Stimulated activated CD4-positive, alpha-beta T cell treated with anti-CD3 and anti-CD28 coated beads, Interleukin-15, amount 100 ng/mL, for 24 hours (primary cell): ENCODE results near the gene COASY.

Experiments used
- DNase-seq: peaks from one replicate; pipeline ENCODE4 v3.0.0-alpha.2; 2020

The COASY gene

DNA sequence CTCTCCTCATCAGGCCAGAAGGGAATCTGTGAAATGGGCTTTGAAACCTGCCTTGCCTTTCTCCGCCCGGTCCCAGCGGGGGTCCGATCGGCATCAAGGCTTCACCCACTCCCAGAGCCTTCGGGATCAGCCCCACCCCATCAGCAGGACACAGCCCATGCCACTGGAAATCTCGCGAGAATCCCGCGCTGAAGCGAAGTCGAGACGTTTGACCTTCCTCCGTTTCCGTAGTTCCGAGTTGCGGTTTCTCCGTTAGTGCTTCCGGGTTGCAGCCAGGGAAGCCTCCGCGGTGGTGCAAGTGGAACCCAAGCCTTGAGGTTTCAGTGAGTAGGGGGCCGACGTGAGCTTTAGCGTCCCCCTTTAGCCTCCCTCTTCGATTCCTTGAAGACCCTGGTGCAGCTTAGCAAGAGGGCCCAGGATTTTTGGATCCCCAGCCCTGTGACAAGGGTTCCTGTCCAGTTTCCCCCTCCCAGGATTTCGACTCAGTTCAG lies at the start of gene COASY:
TSS of gene COASY (plus strand) at position 252 of the 491 bp plus-strand sequence. CDS start 475 bp downstream, outside the sequence.
- peak; percentile 97 for DNase-seq

DNA sequence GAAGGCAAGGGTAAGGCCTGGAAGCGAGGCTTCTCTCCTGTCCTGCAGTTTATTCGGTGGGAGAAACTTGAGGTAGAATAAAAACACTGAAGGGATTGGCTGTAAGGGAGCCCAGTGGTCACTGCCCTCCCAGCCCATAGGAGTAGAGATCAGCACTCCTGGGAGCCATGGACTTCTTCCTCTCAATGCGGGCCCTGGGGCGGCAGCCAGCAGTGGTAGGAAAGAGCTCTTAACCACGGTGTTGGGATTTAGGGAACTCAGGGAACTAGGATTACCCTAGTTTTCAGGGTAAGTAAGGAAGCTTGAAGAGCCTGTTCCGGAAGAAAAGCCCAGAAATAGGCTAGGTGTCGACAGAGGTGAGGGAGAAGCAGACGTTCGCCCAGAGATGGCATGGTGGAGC lies 49.7 kb upstream of the COASY start:
- no peak for DNase-seq

DNA sequence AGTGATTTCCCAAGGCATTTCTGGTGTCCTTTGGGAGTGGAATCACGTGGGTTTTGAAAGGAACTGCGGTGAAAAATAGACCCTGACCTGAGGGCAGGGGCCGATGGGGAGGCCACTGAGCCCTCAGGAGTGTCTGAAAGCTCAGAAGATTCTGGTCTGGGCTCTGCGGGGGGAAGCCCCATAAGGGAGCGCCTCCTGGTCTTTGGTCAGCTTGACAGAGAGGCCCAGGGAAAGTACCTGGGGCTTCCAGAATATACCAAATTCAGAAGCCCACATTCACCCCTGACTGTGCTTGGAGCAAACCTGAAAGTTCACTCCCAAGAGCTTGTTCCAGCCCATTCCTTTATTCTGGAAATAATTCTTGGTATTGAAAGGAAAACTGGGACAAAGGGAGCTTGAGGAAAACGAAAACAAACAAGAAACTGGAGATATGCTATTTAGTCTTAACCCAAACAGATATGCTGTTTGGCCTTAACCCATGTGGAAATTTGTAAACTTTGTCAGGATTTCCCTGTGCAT lies 49.2 kb upstream of the COASY start:
- no peak for DNase-seq

DNA sequence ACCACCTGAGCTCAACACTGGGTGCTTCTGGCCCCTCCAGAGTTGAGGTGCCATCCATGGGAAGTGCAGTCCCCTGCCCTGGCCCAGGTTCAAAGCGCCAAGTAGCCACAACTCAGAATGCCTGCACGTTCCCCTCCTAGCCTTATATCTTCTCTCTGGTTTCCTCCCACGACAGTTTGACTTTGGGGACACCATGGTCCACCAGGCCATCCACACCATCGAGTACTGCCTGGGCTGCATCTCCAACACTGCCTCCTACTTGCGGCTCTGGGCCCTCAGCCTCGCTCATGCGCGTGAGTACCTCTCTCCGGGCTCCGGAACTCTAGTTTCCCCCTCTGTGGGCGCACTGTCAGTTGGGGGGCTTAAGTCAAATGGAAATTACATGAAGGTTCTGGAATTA lies 48.3 kb upstream of the COASY start:
- DNase-seq, result no peak

DNA sequence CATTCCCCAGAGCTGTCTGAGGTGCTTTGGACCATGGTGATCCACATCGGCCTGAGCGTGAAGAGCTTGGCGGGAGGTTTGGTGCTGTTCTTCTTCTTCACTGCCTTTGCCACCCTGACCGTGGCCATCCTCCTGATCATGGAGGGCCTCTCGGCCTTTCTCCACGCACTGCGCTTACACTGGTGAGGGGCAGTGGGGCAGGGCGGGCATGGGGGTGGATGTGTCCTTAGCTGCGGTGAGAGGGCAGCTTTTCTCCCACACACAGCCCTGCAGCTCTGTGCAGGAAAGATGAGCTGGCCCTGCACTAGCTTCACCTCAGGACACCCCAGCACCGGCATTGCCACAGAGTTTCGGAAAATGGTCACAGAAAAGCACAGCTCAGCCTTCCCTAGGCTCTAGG lies 47.7 kb upstream of the COASY start:
- DNase-seq, result no peak

DNA sequence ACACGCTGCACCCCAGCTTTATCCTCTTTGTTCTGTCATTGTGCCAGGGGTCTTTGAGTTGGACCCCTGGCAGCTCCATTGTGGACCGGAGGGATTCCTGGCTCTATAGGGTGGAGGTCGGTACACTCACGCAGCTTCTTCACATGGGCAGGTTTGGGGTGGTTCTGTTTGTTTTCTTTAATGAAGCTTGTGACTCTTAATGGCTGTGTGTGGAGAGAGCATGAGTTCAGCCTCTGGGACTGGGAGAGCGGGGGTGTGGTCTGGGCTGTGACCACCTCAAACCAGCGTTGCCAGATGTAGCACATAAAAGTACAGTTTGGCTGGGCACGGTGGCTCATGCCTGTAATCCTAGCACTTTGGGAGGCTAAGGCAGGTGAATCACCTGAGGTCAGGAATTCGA lies 47.1 kb upstream of the COASY start:
- DNase-seq, result no peak

DNA sequence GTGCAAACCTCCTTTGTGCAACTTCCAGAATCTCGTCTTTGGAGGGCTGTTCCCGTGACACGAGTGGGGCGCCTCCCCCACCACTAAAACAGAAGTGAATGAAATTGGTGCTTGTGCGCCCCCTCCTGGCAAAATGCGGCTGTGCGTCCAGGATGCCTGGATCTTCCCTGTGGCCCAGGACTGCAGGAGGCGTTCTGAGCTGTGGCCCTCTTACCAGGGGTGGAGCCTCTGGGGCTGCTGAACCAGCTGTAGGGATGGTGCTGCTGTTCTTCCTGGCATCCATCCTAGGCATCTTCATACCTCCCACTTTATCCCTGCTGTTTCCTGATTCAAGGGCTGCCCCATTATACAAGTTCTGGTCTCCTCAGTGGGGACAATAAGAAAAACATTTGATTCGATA lies 44.4 kb upstream of the COASY start:
- peak; percentile 86 for DNase-seq

DNA sequence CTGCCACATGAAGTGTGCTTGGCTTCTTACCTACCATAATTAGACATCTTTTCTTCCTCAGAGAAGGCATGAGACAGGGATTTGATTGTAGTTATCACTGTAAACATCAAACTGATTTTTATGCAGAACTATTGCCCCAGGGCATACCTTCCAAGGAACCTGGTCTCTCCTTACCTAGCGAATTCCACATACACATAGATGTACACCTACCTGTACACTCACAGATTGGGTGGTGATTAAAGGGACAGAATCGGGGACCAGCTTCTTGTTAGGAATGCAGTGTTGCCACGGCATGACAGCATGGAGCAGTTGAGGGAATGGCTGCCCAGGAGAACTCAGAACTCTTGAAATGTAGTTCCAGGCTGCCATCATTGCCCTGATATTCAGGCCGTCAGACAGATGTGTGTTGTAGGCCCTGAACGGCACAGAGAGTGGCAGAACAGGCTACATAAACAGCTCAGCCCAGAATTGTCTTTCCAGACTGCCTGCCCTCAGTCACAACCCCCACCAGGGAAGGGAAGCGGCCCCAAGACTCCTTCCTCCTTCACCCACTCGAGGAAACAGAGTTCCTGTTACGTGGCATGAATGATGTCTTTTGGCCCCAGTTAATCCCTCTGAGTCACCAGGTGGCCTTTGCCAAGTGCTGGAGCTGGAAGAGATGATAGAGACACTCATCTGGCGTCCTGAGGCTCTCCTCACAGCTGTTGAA lies 43.7 kb upstream of the COASY start:
- no peak for DNase-seq

DNA sequence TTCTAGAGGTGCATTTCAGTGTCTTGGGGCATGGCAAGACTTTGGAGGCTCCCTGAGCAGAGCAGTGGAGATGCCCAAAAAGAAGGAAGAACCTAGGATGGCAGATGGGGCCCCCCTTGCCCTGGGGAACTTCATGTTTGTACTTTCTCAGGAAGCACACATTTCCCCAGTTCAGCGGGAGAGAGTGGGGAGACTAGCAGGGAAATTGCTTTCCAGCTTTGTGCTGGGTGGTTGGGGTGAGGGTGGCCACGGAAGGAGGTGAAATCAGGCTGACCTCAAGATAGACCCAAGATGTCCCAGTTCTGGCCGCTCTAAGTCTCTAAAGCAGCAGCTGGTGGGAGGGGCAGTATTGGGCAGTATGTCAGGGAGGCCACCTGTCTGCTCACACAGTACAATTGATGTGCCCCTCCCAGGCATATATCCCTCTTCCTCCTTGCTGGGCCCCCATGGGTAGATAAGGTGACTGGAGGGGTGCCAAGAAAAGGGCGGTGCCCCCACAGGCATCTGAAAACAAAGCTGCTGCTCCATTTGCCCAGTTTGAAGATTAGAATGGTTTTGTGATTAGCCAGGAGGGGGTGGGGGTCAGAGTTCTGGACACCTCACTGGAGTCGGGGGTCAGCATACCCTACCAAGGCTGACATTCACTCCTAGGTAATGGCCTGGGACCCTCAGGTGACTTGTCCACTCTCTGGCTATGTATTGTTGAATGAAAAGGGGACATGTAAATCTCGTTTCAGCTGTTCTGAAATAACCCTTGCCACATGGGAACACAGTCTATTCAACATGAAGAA lies 43.0 kb upstream of the COASY start:
- DNase-seq, result no peak

DNA sequence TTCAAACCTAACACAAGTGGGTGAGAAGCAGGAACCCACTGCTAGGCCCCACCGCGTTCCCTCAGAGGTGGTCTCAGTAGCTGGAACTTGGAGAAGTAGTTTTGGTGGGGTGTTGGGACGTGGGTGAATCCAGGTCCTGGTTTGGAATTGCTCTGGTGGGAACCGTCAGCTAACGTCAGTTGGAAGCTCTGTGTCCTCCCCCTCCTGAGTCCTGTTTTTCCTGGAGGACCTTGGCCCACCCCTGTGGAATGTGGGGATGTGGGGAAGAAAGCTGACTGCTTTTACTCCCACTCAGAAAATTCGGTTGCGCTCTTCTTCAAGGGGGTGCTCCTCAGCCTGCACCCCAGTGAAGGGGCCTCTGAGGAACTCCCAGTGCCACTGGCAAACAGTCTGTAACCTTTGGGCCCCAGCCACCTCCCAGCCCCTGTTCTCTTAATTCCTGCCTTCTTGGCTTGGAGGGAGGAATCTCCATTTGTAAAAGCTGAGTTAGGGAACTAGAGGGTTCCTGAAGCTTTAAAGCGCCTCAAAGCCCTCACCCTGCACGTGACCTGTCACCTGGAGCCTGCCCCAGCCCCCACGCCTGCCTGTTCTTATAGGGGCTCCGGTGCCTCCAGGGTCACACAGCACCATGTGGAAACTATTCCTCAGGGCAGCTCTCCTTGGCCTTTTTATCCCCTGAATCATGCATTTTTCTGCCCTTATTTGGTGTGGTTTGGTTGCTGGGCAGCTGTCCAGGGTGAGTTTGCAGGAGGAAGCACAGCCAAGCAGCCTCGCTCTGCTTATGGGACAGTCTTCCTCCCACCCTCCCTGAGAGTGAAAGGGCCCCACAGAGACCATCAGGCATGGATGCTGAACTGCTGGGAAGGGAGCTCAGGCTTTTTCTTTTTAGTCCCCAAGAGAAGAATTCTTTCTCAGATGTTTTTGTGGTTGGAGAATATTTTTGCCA lies 42.1 kb upstream of the COASY start:
- DNase-seq, result no peak

DNA sequence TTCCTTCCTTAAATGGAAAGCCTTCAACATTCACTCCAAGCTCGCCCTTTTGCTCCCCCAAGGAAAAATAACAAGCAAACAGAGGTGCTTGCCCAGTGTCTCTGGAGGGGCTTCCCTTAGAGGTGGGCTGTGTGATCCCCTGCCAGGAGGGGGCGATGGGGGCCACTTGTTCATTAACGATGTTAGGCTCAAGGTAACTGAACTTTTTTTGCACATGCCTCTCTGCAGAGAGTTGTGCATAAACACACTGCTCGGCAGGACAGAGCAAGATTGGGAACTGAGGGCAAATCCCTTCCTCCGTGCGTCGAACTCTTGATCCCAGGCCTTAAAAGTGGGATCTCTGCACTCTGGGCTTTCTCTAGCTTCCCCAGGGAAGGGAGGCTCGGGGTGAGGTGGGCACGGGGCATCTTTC lies 41.4 kb upstream of the COASY start:
- peak; percentile 39 for DNase-seq

DNA sequence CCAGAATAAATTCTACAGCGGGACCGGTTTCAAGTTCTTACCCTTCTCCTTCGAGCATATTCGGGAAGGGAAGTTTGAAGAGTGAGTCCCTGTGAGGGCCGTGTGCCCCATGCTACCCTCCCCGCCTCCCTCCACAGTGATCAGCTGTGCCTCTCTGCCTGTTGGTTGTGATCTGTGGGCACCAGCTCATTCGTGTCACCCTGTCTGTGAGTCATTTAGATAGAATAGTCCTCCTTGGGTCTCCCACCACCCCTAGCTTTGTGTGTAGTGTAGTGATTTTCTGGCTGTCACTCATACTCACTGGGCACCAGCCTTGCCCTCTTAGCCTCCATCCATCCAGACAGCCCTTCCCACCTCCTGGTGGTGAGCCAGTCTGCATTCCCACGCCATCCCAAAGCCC lies 40.9 kb upstream of the COASY start:
- DNase-seq, result no peak

DNA sequence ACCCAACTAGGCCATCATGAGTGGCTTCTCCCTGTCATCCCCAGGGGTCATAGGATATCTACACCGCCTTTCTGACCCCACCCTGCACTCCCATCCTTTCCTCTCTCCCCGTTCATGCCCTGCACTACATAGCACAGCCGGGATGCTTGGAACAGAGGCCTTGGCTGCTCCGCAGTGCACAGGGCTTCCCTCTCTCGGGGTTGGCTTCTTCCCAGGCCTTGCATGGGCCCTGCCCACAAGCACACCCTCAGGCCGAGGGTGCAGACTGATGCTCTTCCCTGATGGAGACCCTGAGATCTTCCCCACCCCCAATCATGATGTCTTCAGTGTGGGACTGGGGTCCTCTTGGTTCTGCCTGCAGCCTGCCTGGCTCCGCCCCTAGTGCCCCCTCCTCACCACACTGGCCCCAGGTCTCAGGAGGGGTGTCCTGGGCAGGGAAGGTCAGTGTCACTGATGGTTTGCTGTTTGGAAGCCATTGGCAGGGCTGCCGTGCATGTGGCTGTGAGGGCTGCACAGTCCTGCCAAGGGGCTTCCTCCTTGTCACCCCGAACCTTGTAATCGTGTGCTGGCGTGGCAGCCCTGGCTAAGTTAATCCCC lies 40.2 kb upstream of the COASY start:
- DNase-seq, result no peak

DNA sequence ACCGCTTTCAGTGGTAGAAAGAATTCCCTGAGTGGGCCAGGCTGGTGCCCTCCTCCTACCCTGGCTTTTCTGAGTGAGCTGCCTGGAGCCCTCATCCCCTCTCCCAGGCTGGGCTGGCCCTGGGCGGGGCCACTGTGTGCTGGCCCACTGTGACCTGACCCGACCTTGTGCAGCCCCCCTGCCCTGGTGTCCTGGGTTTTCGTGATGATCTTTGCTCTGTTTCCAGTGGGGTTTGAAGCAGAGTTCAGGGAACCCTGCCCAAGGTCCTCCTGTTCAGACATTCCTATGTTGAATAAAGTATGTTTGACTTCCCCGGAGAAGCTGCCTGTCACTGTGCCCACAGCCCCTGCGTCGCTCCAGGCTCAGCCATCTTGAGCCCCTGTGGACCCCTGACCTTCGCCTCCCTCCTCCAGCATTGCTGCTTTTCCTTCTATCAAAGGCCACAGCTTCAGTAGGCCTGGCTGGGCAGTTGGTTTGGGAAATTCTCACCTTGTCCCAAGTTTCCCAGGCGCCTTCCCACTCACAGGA lies 39.6 kb upstream of the COASY start:
- no peak for DNase-seq

DNA sequence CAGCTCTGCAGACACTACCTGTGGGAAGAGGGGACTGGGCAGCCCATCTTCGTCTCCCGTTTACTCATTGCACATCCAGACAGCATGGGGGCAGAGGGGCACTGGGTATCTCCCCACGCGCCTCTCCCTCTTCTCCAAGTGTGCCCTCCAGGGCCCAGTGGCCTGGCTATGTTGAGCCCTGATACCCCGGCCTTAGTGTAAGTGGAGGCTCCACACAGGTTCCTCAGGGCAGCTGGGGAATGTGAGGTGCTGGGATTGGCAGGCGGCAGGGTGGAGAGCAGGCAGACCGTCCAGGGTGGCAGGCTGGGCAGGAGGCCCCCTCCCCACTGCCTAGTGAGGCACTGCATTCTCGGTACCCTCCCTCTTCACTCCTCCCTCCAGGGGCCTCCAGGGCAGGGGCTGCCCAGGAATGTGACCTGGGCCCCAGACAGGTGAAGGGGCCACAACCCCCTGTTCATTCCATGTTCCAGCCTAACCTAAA lies 39.1 kb upstream of the COASY start:
- no peak for DNase-seq

DNA sequence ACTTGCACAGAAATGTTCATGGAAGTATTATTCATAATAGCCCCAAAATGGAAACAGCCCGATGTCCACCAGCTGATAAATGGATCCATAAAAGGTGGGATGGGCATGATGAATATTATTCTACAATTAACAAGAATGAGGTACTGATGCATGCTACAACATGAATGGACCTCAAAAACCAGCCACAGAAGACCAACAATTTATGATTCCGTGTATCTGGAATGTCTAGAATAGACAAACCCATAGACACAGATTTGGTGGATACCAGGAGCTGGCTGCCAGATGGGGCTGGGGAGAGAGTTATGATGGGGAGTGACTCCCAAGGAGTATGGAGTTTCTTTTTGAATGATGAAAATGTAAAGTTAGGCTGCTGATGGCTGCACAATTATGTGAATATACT lies 36.7 kb upstream of the COASY start:
- no peak for DNase-seq

DNA sequence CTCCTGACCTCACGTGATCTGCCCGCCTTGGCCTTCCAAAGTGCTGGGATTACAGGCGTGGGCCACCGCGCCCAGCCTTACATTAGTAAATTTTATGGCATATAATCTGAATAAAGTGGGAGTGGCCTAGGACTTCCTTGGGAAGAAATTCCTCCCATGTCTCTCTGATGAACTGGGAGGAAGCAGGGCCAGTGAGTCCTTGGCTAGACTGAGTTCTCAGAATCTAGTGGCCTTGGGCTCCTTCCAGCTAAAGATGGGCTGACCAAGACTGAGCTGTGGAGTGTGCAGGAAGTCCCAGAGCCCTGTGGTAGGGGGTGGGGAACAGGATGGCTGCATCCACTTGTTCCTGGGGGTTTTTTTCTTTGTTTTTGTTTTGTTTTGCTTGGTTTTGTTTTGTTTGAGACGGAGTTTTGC lies 35.9 kb upstream of the COASY start:
- DNase-seq, result no peak

DNA sequence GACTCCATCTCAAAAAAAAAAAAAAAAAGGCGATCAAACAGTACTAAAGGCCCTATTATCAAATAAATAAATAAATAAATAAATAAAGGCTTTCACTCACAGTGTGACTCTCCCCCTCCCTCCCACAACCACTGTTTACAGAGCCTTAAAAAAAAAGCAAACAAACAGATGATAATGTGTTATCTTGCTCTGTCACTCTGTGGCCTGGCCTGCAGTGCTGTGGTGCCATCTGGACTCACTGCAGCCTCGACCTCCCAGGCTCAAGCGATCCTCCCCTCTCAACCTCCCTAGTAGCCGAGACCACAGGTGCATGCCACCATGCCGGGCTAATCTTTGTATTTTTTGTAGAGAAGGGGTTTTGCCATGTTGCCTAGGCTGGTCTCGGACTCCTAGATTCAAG lies 34.0 kb upstream of the COASY start:
- DNase-seq, result no peak

DNA sequence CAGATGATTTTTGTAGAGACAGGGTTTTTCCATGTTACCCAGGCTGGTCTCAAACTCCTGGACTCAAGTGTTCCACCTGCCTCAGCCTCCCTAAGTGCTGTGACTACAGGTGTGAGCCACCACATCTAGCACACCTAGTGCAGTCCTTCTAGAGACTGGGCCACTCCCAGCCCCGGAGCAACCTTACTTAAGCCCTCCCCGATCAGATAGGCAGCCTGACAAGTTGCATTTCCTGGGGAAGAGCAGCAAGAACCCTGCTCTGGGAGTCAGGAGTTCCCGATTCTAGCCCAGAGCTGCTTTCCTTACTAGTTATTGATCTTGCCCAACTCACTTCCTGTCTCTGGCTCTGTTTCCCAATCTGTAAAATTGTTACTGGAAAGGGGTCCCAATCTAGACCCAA lies 32.9 kb upstream of the COASY start:
- DNase-seq, result no peak

DNA sequence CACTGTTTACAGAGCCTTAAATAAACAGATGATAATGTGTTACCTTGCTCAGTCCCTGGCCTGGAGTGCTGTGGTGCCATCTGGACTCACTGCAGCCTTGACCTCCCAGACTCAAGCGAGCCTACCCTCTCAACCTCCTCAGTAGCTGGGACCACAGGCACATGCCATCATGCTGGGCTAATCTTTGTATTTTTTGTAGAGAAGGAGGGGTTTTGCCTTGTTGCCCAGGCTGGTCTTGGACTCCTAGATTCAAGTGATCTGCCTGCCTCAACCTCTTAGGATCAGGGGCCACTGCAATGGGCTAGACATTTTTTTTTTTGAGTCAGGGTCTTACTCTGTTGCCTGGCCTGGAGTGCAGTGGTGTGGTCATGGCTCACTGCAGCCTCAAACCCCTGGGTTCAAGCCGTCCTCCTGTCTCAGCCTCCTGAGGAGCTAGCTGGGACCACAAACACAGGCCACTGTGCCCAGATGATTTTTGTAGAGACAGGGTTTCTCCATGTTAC lies 30.9 kb upstream of the COASY start:
- no peak for DNase-seq

DNA sequence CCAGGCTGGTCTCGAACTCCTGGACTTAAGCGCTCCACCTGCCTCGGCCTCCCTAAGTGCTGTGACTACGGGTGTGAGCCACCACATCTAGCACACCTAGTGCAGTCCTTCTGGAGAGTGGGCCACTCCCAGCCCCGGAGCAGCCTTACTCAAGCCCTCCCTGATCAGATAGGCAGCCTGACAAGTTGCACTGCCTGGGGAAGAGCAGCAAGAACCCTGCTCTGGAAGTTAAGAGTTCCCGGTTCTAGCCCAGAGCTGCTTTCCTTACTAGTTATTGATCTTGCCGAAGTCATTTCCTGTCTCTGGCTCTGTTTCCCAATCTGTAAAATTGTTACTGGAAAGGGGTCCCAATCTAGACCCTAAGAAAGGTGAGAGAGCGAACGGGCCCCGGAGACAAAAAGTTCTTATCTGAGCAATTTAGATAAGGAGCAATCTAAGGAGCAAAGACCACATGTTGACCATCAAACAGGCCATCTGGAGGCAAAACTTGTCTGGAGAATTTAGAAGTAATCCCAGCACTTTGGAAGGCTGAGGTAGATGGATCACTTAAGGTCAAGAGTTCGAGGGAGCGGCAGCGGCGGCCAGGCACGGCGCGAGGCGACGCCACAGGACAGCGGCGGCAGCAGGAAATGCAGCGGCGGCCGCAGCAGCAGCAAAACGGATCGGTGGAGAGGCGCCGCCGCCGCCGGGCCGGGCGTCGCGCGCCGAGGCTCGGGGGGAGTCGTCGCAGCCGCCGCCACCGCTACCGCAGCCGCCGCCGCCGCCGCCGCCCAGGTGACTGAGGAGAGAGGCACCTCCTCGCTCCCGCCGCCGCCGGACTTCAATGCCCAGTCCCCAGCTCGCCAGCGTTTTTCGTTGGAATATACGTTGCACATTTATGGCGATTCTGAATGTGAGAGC lies 30.2 kb upstream of the COASY start:
- DNase-seq, result peak; percentile 60
